GM12864 (cell line): Measurements from ENCODE around the gene IGF2BP3.
A peak's percentile ranks its signal among the peaks of the same experiment; 100 is the strongest.

ENCODE experiments used
- DNase-seq: peaks from one replicate; pipeline ENCODE4 v3.0.0-alpha.2; 2011; ENCODE audit warnings: low read depth
- H3K4me3 ChIP-seq: 2 replicates; pipeline ENCODE4 v1.5.1; 2011; ENCODE audit warnings: mild to moderate bottlenecking, low read depth, low read length, control low read depth
- TF ChIP-seq, protein P1 (sequence below): IDR thresholded peaks from 2 replicates; pipeline ENCODE4 v1.5.1; 2011; ENCODE audit warnings: low read depth, mild to moderate bottlenecking, moderate library complexity, low read length, control low read depth, inconsistent platforms; ENCODE audit errors: missing control alignments

The IGF2BP3 gene

DNA sequence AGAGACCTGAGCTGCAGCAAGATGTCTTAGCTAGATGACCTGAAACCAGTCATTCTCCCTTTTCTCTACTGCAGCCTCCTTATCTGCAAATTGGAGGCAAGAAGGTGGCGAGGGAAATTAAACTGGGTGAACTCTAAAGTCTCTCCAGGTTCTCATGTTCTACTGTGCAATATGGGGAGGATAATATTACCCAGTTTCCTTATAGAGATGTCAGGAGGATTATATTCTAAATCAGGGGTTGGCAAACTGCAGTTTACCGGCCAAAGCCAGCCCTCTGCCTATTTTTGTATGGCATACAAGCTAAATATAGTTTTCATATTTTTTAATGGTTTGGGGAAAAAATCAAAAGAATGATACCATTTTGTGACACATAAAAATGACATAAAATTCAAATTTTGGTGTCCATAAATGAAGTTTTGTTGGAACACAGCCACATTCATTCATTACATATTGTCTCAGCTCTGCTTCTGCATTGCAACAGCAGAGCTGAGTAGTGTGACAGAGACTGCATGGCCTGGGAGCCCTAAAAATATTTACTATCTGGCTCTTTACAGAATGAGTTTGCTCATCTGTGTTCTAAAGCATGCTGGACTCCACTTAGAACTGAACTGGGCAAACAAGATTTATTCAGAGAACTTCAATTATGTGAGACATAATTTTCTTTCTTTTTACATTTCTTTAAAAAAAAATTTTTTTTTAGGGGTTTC lies 190.3 kb downstream of the IGF2BP3 start:
- no peak overlapping the region for H3K4me3 ChIP-seq
- DNase-seq: no peak
- TF ChIP-seq, protein P1, sequence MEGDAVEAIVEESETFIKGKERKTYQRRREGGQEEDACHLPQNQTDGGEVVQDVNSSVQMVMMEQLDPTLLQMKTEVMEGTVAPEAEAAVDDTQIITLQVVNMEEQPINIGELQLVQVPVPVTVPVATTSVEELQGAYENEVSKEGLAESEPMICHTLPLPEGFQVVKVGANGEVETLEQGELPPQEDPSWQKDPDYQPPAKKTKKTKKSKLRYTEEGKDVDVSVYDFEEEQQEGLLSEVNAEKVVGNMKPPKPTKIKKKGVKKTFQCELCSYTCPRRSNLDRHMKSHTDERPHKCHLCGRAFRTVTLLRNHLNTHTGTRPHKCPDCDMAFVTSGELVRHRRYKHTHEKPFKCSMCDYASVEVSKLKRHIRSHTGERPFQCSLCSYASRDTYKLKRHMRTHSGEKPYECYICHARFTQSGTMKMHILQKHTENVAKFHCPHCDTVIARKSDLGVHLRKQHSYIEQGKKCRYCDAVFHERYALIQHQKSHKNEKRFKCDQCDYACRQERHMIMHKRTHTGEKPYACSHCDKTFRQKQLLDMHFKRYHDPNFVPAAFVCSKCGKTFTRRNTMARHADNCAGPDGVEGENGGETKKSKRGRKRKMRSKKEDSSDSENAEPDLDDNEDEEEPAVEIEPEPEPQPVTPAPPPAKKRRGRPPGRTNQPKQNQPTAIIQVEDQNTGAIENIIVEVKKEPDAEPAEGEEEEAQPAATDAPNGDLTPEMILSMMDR: no peak

- H3K4me3 ChIP-seq: no peak overlapping the region
- peak; percentile 56 for DNase-seq
- TF ChIP-seq, protein P1: peak; percentile 81
Measured at GRCh38 chr7:23277359-23277989, 192.8 kb downstream of the IGF2BP3 start.

GRCh38 chr7:23276947-23277346 lies 193.3 kb downstream of the IGF2BP3 start:
- TF ChIP-seq, protein P1: no peak
- no peak for DNase-seq
- no peak overlapping the region for H3K4me3 ChIP-seq

GRCh38 chr7:23276376-23276775 lies 193.9 kb downstream of the IGF2BP3 start:
- DNase-seq: no peak
- no peak overlapping the region for H3K4me3 ChIP-seq

GRCh38 chr7:23275912-23276311 lies 194.4 kb downstream of the IGF2BP3 start:
- DNase-seq: no peak
- TF ChIP-seq, protein P1: no peak
- H3K4me3 ChIP-seq: no peak overlapping the region

More at GRCh38 chr7:23276376-23276775, 193.9 kb downstream of the IGF2BP3 start:
- TF ChIP-seq, protein P1: peak; percentile 57

DNA sequence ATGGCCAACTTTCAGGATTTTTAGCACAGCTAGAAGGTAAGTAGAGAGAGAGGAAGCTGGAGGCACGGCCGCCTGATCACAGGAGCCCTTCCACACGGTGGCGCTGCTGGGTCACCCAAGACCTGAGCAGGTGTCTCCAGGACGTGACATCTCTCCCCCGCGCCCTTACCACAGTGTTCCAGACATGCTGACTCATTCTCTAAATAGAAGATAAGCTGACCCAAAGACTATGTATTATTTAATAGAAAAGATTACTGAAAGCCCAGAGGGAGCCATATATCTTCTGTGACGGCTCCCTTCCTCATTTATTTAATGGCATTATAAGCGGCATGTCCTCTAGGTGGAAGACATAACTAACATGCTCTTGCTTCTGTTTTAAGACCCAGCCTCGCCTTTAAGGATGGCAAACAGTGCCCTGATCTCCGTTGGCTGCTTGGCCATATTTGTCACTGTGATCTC lies 197.1 kb downstream of the IGF2BP3 start:
- DNase-seq: peak; percentile 89
- peak overlapping the region; percentile 59 for H3K4me3 ChIP-seq
- TF ChIP-seq, protein P1: peak; percentile 93
